K562 (cell line): ENCODE results near the gene PRM1. TPM values are rescaled to one million over a fixed set of nuclear protein-coding genes. Genes with fewer than 3 reads are reported as not detected.

Source experiments
- ARHGAP35 ChIP-seq: fragments of 450-650 bp; IDR thresholded peaks from 2 replicates; pipeline ENCODE4 v1.6.1; 2018; ENCODE audit not compliant: partially characterized antibody
- CBFA2T3 ChIP-seq: fragments of 450-650 bp; IDR thresholded peaks from 2 replicates; pipeline ENCODE4 v1.6.1; 2017
- GTF2E2 ChIP-seq: fragments of 200-800 bp; sonication (Bioruptor generic); IDR thresholded peaks from 2 replicates; pipeline ENCODE4 v1.6.1; 2016; ENCODE audit warnings: missing genetic modification characterization, missing compliant biosample characterization
- HIVEP1 ChIP-seq: fragments of 250-450 bp; sonication (Bioruptor Pico); IDR thresholded peaks from 2 replicates; pipeline ENCODE4 v1.4.0; 2020; ENCODE audit warnings: mild to moderate bottlenecking
- HNRNPK ChIP-seq: fragments of 200-400 bp; formaldehyde crosslinking; IDR thresholded peaks from one replicate; pipeline ENCODE4 v1.6.1; 2018; ENCODE audit warnings: mild to moderate bottlenecking, low read depth, low read length; ENCODE audit not compliant: poor library complexity, severe bottlenecking
- KDM1A ChIP-seq, 2 experiments: fragments of 450-650 bp; IDR thresholded peaks; 2 replicates each; pipeline ENCODE4 v1.6.1; 2016; ENCODE audit warnings: mild to moderate bottlenecking in 2 of 2
- KLF10 ChIP-seq: fragments of 250-450 bp; sonication (Bioruptor Pico); IDR thresholded peaks from 2 replicates; pipeline ENCODE4 v1.6.1; 2021; ENCODE audit warnings: matching md5 sums
- MTA2 ChIP-seq: fragments of 450-650 bp; IDR thresholded peaks from 2 replicates; pipeline ENCODE4 v1.6.1; 2016; ENCODE audit warnings: low read depth
- NELFE ChIP-seq: IDR thresholded peaks from 2 replicates; pipeline ENCODE4 v1.6.1; 2011; ENCODE audit warnings: mild to moderate bottlenecking; ENCODE audit not compliant: insufficient read depth, insufficient read length
- RAD21 ChIP-seq, 2 experiments: fragments of 250-450 bp in 1 of 2; fragments of 450-650 bp in 1 of 2; sonication (Bioruptor Pico) in 1 of 2; formaldehyde crosslinking in 1 of 2; IDR thresholded peaks in 1 of 2; conservative IDR thresholded peaks in 1 of 2; 2 replicates each; pipeline versions ENCODE4 v1.4.0 to v1.8.0; 2020 to 2022; ENCODE audit warnings: mild to moderate bottlenecking in 2 of 2, moderate library complexity in 1 of 2
- SMARCB1 ChIP-seq: IDR thresholded peaks from 2 replicates; pipeline ENCODE4 v1.6.1; 2011; ENCODE audit warnings: improper control_type of control experiment, low read depth; ENCODE audit not compliant: insufficient read length
- SRF ChIP-seq, 2 experiments: fragments of 250-450, 450-650 bp in 1 of 2; sonication (Bioruptor Pico) in 1 of 2; sonication (generic) in 1 of 2; formaldehyde crosslinking; IDR thresholded peaks; 2 replicates each; pipeline versions ENCODE4 v1.5.0 to v1.5.1; 2020 to 2022; ENCODE audit warnings: mild to moderate bottlenecking in 1 of 2, missing genetic modification reagents in 1 of 2
- U2AF2 ChIP-seq: fragments of 200-400 bp; formaldehyde crosslinking; optimal IDR thresholded peaks from 2 replicates; pipeline ENCODE3; 2017; ENCODE audit warnings: low read depth, mild to moderate bottlenecking, low read length
- ZBTB7A ChIP-seq: IDR thresholded peaks from 2 replicates; pipeline ENCODE4 v1.6.1; 2011; ENCODE audit warnings: low read depth, mild to moderate bottlenecking, low read length, moderate library complexity, borderline replicate concordance; ENCODE audit not compliant: control insufficient read depth
- ZC3H4 ChIP-seq: sonication (generic); formaldehyde crosslinking; IDR thresholded peaks from 2 replicates; pipeline ENCODE4 v1.9.0; 2021; ENCODE audit warnings: missing genetic modification reagents, borderline replicate concordance
- ZNF589 ChIP-seq: fragments of 200-800 bp; sonication (Bioruptor generic); IDR thresholded peaks from 2 replicates; pipeline ENCODE4 v1.6.1; 2016; ENCODE audit warnings: low read depth, missing genetic modification characterization, missing compliant biosample characterization
- polyA plus RNA-seq, 8 experiments: library from polyadenylated mRNA; depleted of rRNA in 4 of 8; stranded (reverse) in 5 of 8; unstranded in 3 of 8; fragments of >200 nt; fragmentation: Nextera tagmentation in 2 of 8; fragmentation: Illumina TruSeq in 1 of 8; extraction: Ambion mirVana in 2 of 8; extraction: Trizol in 1 of 8; gene quantifications; 2 replicates each; pipeline versions ENCODE4 v1.2.1 to v1.2.3, GENCODE V29; 2011 to 2014; ENCODE audit warnings: inconsistent platforms in 1 of 8, missing spikeins in 1 of 8
- total RNA-seq, 7 experiments: library from RNA; depleted of rRNA in 6 of 7; stranded (reverse); fragments of >200 nt in 6 of 7; fragmentation: Illumina TruSeq in 2 of 7; extraction: Trizol in 2 of 7; gene quantifications; 2 replicates each; pipeline versions ENCODE4 v1.2.1 to v1.2.3, GENCODE V29; 2011 to 2021; ENCODE audit warnings: low replicate concordance in 1 of 7
- TF ChIP-seq, protein P1 (sequence below): IDR thresholded peaks from 3 replicates; pipeline ENCODE4 v1.6.1; 2011; ENCODE audit warnings: borderline replicate concordance, mild to moderate bottlenecking; ENCODE audit not compliant: insufficient read length, insufficient read depth
- TF ChIP-seq, protein P2 (sequence below): fragments of 450-650 bp; formaldehyde crosslinking; IDR thresholded peaks from 2 replicates; pipeline ENCODE4 v1.4.0; 2022; ENCODE audit warnings: mild to moderate bottlenecking, moderate library complexity
- TF ChIP-seq, protein P3 (sequence below): fragments of 250-450 bp; sonication (Bioruptor Pico); IDR thresholded peaks from 2 replicates; pipeline ENCODE4 v1.8.0; 2021; ENCODE audit warnings: mild to moderate bottlenecking, moderate library complexity
- TF ChIP-seq, protein P4 (sequence below): sonication (generic); formaldehyde crosslinking; IDR thresholded peaks from 2 replicates; pipeline ENCODE4 v1.8.0; 2022; ENCODE audit warnings: missing genetic modification reagents, mild to moderate bottlenecking, moderate library complexity, borderline replicate concordance
- TF ChIP-seq, protein P5 (sequence below), 2 experiments: fragments of 450-650 bp in 1 of 2; sonication (generic) in 1 of 2; formaldehyde crosslinking in 1 of 2; IDR thresholded peaks in 1 of 2; conservative IDR thresholded peaks in 1 of 2; 2 replicates each; pipeline versions ENCODE4 v1.6.1 to v1.8.1; 2016 to 2023; ENCODE audit warnings: mild to moderate bottlenecking in 2 of 2, moderate library complexity in 2 of 2, inconsistent platforms in 1 of 2, missing genetic modification reagents in 1 of 2

PRM1 gene
- total and polyA plus RNA-seq, 9 of the 15 experiments (the other 6 are each of a cell fraction or from before 2014, with no cell fraction given), result not detected

GRCh38 chr16:11254913-11255736, 26.0 kb downstream of the PRM1 start (continued):
- TF ChIP-seq, protein P1, sequence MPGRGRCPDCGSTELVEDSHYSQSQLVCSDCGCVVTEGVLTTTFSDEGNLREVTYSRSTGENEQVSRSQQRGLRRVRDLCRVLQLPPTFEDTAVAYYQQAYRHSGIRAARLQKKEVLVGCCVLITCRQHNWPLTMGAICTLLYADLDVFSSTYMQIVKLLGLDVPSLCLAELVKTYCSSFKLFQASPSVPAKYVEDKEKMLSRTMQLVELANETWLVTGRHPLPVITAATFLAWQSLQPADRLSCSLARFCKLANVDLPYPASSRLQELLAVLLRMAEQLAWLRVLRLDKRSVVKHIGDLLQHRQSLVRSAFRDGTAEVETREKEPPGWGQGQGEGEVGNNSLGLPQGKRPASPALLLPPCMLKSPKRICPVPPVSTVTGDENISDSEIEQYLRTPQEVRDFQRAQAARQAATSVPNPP, result no peak
- no peak; the same call in 1 of the 2 replicates for TF ChIP-seq ZNF589 (CRISPR knock-in tag)
- TF ChIP-seq CBFA2T3, result no peak
- TF ChIP-seq MTA2, result no peak
- TF ChIP-seq ZC3H4 (CRISPR knock-in tag), result no peak; the same call in none of the 2 replicates
- no peak for TF ChIP-seq NELFE
- TF ChIP-seq KLF10 (CRISPR knock-in tag), result no peak
- TF ChIP-seq, protein P2, sequence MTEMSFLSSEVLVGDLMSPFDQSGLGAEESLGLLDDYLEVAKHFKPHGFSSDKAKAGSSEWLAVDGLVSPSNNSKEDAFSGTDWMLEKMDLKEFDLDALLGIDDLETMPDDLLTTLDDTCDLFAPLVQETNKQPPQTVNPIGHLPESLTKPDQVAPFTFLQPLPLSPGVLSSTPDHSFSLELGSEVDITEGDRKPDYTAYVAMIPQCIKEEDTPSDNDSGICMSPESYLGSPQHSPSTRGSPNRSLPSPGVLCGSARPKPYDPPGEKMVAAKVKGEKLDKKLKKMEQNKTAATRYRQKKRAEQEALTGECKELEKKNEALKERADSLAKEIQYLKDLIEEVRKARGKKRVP, result no peak
- no peak for TF ChIP-seq ARHGAP35
- no peak; the same call in 1 of the 2 replicates for TF ChIP-seq ZBTB7A
- TF ChIP-seq, protein P3, sequence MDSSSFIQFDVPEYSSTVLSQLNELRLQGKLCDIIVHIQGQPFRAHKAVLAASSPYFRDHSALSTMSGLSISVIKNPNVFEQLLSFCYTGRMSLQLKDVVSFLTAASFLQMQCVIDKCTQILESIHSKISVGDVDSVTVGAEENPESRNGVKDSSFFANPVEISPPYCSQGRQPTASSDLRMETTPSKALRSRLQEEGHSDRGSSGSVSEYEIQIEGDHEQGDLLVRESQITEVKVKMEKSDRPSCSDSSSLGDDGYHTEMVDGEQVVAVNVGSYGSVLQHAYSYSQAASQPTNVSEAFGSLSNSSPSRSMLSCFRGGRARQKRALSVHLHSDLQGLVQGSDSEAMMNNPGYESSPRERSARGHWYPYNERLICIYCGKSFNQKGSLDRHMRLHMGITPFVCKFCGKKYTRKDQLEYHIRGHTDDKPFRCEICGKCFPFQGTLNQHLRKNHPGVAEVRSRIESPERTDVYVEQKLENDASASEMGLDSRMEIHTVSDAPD (CRISPR knock-in tag), result peak; percentile 66; the same call in 1 of the 2 replicates
- TF ChIP-seq SMARCB1, result no peak
- TF ChIP-seq, protein P4, sequence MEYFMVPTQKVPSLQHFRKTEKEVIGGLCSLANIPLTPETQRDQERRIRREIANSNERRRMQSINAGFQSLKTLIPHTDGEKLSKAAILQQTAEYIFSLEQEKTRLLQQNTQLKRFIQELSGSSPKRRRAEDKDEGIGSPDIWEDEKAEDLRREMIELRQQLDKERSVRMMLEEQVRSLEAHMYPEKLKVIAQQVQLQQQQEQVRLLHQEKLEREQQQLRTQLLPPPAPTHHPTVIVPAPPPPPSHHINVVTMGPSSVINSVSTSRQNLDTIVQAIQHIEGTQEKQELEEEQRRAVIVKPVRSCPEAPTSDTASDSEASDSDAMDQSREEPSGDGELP (CRISPR knock-in tag), result 0 out of 2 replicates have a peak, but pooled peaks have one; percentile 11
- no peak for TF ChIP-seq U2AF2
- peak; percentile 38 to 66; a peak in 2 of 4 replicates for TF ChIP-seq KDM1A (IDR thresholded peaks at IDR 0.05)
- no peak for TF ChIP-seq SRF (CRISPR knock-in tag; IDR thresholded peaks at IDR 0.05)
- TF ChIP-seq RAD21 (CRISPR knock-in tag; conservative IDR thresholded peaks at IDR 0.05 in 1 of 2, IDR thresholded peaks at IDR 0.05 in 1 of 2), result peak in 1 of 2 experiments; percentile 26; a peak in 2 of 4 replicates
- no peak for TF ChIP-seq HNRNPK
- TF ChIP-seq, protein P5, sequence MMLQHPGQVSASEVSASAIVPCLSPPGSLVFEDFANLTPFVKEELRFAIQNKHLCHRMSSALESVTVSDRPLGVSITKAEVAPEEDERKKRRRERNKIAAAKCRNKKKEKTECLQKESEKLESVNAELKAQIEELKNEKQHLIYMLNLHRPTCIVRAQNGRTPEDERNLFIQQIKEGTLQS (IDR thresholded peaks at IDR 0.05), result no peak
- TF ChIP-seq, protein P5 (CRISPR knock-in tag; conservative IDR thresholded peaks at IDR 0.05), result no peak; the same call in 1 of the 2 replicates
- no peak for TF ChIP-seq GTF2E2 (tag)
- TF ChIP-seq HIVEP1, result 0 out of 2 replicates have a peak, but pooled peaks have one; percentile 76
